ENCODE results near the gene KLRC4.

KLRC4 gene

GRCh38 chr12:10366875-10367274, 42.7 kb downstream of the KLRC4 start:
- DNase-seq, result no peak

DNA sequence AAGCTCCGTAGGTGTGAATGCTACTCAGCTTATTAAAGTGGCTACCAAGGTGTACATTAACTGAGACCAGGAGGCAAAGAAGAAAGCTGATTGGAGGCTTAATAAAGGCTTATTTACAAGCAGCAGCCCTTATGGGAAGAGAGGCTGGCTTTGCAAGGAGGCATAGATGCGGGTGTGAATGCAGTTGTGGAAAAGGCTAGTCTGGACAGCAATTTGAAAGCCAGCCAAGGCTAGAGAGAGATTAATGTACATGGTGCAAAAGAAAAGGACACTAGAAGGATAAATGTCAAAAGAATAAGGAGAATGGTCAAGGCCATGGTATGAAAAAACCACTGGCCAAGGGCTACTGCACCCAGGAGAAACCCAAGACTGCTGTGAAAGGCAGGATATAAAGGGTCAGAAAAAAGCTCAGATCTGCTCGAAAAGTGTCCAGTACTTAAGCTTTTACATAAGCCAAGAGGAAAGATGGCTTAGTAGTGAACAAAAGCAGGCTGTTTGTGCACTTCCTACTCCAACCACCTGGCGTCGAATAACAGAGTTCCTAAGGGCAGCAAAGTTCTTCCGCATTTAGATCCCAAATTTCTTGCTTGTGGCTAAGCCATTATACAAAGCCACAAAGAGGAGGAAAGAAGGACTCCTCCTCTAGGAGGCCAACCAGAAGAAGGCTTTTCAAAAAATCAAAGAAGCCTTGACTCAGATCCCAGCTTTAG, 43.7 kb downstream of the KLRC4 start:
- no peak for DNase-seq

DNA sequence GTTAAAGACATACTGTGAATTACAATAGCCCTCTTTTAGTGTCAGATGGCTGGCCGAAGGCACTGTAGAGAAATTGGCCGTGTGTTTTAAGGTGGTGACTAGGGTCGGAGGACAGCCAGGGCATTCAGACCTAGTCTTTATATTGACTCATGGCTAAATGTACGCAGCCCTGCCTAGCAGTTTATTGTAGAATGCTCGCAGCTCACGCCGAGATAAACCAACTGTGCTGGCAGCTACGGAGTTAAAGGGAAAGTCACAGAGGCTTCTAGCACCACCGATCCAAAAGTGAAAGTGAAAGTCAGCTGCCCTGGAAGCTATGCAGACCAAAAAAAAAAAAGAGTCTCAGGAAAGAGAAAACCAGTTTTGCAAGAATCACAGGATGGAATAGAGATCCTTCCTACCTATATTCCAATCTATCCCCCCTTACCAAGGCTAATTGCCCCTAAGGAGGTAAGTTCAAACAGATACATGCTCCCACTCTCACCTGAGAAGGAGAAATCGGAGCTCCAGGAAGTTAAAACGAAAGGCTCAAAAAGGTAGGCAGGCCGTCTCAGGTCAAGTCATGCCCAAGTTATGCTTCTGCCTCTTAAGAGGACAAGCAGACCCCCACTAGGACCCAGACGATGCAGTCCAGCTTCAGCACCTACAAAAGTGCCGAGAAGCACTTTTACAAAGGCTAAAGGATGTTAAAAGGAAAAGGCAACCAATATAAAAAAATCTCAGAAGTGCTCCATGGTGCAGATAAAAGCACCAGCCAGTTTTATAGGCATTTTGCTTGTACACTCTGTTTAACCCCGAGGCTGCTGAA, 44.5 kb downstream of the KLRC4 start:
- peak; percentile 52 for DNase-seq

GRCh38 chr12:10363914-10364814, 45.4 kb downstream of the KLRC4 start:
- DNase-seq, result peak; percentile 53

- DNase-seq, result no peak
Measured at GRCh38 chr12:10363658-10363913, 46.0 kb downstream of the KLRC4 start.

- DNase-seq, result no peak
Measured at GRCh38 chr12:10362828-10363657, 46.5 kb downstream of the KLRC4 start.

- no peak for DNase-seq
Measured at GRCh38 chr12:10362325-10362724, 47.2 kb downstream of the KLRC4 start.

DNA sequence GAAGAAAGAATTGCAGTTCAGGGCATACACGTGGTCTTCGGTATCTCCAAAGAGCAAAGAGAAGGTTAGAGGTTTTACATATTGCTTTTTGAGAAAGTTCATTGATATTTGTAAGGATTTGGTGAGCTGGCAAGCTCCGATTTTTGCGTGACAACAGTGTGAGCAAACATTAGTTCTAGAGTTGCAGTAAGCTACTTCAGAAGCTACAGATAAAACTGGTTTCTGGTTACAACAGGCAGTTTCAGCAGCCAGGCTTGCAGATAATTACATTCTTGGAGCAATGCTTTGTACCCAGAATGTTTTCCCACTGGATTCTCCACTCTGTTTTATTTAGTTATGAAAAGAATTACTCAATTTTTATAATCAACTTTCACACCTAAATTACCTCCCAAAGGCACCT, 47.9 kb downstream of the KLRC4 start:
- no peak for DNase-seq

DNA sequence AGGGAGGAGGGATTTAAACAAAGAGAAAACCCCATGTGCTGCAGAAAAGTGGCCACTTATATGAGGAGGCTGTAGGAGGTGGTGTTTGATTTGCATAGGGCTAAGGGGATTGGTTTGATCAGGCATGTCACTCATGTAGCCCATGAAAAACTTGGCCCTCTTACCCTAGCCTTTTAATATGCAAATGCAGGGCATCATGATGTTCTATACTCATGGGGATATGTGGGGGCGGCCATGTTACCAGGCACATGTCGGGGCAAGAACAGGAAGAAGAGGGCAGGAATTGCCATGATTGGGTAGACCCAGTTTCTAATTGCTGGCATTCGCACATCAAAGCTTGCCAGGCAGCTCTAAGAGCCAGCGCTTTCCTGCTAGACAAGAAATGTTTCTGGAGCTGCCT, 48.5 kb downstream of the KLRC4 start:
- DNase-seq, result no peak

GRCh38 chr12:10358969-10359368, 50.6 kb downstream of the KLRC4 start:
- no peak for DNase-seq

- no peak for DNase-seq
Measured at GRCh38 chr12:10358131-10358530, 51.4 kb downstream of the KLRC4 start.
